Upper lobe of left lung (tissue), 6 donors: ENCODE measurements around the gene OGFOD1. TPM values are rescaled to one million over a fixed set of nuclear protein-coding genes. Genes with fewer than 3 reads are reported as not detected.

Experiments
- ATAC-seq, 2 donors: fragments of 200-7000 bp; cut with Tn5 transposase; one replicate each; pipeline ENCODE4 v1.9.1; 2022; ENCODE audit warnings: mild to moderate bottlenecking in 2 of 2, moderate library complexity in 2 of 2; ENCODE audit not compliant: low FRiP score in 2 of 2
- DNase-seq, 2 donors: peaks; one replicate each; pipeline ENCODE4 v3.0.0-alpha.2; 2019 to 2020
- H3K27ac ChIP-seq, 4 donors: fragments of 200-600 bp; sonication (generic); one replicate each; pipeline ENCODE4 v1.5.1; 2016 to 2019
- H3K27me3 ChIP-seq, 4 donors: fragments of 200-600 bp; sonication (generic); one replicate each; pipeline ENCODE4 v1.5.1; 2017 to 2019
- H3K36me3 ChIP-seq, 4 donors: fragments of 200-600 bp; sonication (generic); one replicate each; pipeline ENCODE4 v1.5.1; 2016 to 2019
- H3K4me1 ChIP-seq, 4 donors: fragments of 200-600 bp; sonication (generic); one replicate each; pipeline ENCODE4 v1.5.1; 2018 to 2019
- H3K4me3 ChIP-seq, 4 donors: fragments of 200-600 bp; sonication (generic); one replicate each; pipeline ENCODE4 v1.5.1; 2017 to 2019; ENCODE audit warnings: mild to moderate bottlenecking in 2 of 4, moderate library complexity in 1 of 4
- H3K9me3 ChIP-seq, 4 donors: fragments of 200-600 bp; sonication (generic); one replicate each; pipeline ENCODE4 v1.5.1; 2018 to 2019
- CTCF ChIP-seq, 6 experiments: fragments of 450-650 bp in 4 of 6; fragments of 200-600 bp in 2 of 6; sonication (generic) in 2 of 6; IDR thresholded peaks; one replicate each; pipeline ENCODE4 v1.5.1; 2016 to 2019; ENCODE audit warnings: antibody characterized with exemption in 6 of 6
- EP300 ChIP-seq, 4 donors: sonication (generic); formaldehyde crosslinking; IDR thresholded peaks; one replicate each; pipeline ENCODE4 v1.5.1; 2017; ENCODE audit warnings: antibody characterized with exemption in 4 of 4, control low read depth in 2 of 4
- POLR2A ChIP-seq, 4 donors: fragments of 450-650 bp; IDR thresholded peaks; one replicate each; pipeline ENCODE4 v1.5.1; 2016 to 2017; ENCODE audit warnings: antibody characterized with exemption in 4 of 4, mild to moderate bottlenecking in 2 of 4
- POLR2AphosphoS5 ChIP-seq, 2 donors: sonication (generic); formaldehyde crosslinking; IDR thresholded peaks; one replicate each; pipeline ENCODE4 v1.5.1; 2017; ENCODE audit warnings: antibody characterized with exemption in 2 of 2
- WGBS, 2 donors: methylation state at CpG; one replicate each; pipeline ENCODE4 v1.1.5; 2017 to 2018; 5-methylcytosine and 5-hydroxymethylcytosine counted together
- total RNA-seq, 6 donors: library from RNA; depleted of rRNA in 4 of 6; stranded (reverse); fragments of >200 nt in 4 of 6; gene quantifications; one replicate each; pipeline versions ENCODE4 v1.1.0 to v1.2.1, GENCODE V29; 2016 to 2021
- donor health status: DM: no; HTN: no; CAD: no; lungs with moderate emphysema.
- donor health status: DM: no; HTN: yes; CAD: no; lungs with severe emphysema.

The OGFOD1 gene
- 10 to 100 TPM; 19.8 to 72.3 (median 29.7) TPM for total RNA-seq

GRCh38 chr16:56450986-56451752 is at the start of gene OGFOD1, which contains the start of gene NUDT21:
OGFOD1 (plus strand) TSS chr16:56451554; CDS start chr16:56451613, 59 bp downstream.
NUDT21 (minus strand) TSS chr16:56451332; CDS start chr16:56451202, 130 bp downstream.
- 0 to 1% methylated on average over 25 to 56 of the region's 56 CpGs for WGBS, 2 donors

GRCh38 chr16:56405977-56406672 is 45.2 kb upstream of the OGFOD1 start:
- no peak overlapping the region for H3K27ac ChIP-seq
- 66 to 95% methylated on average over 4 of the region's 4 CpGs for WGBS, 2 donors
- no peaks in the 10 kb centered on the region for H3K9me3 ChIP-seq
- TF ChIP-seq CTCF (IDR thresholded peaks at IDR 0.05), result no peak
- ATAC-seq (no peak), DNase-seq (no peak)
- no peak overlapping the region for H3K4me3 ChIP-seq
- H3K36me3 ChIP-seq, result peaks cover 5 to 72% (median 45%) of the 10 kb centered on the region in 4 donors
- H3K4me1 ChIP-seq, result peaks cover 0 to under 1% (median 0%) of the 10 kb centered on the region in 4 donors
- no peaks in the 10 kb centered on the region for H3K27me3 ChIP-seq

More at GRCh38 chr16:56450986-56451752, at the start of gene OGFOD1, which contains the start of gene NUDT21:
- TF ChIP-seq CTCF (IDR thresholded peaks at IDR 0.05), result peak in 2 of 6 experiments; percentile 25 to 31
- no peak for TF ChIP-seq EP300 (IDR thresholded peaks at IDR 0.05)
- peak; percentile 72 to 81 for TF ChIP-seq POLR2AphosphoS5 (IDR thresholded peaks at IDR 0.05)
- TF ChIP-seq POLR2A (IDR thresholded peaks at IDR 0.05), result peak in 3 of 4 donors; percentile 50 to 74 (median 71)
- no peaks in the 10 kb centered on the region for H3K27me3 ChIP-seq
- peaks cover 18 to 34% (median 29%) of the 10 kb centered on the region in 4 donors for H3K4me1 ChIP-seq
- peak; percentile 91 to 98 for DNase-seq
- peaks cover 4 to 36% (median 6%) of the 10 kb centered on the region in 4 donors for H3K36me3 ChIP-seq
- peak; percentile 100 for ATAC-seq
- peak within 1 kb of the TSS; percentile 81 to 89 (median 84) for H3K27ac ChIP-seq
- peak within 1 kb of the TSS; percentile 83 to 97 (median 88) for H3K4me3 ChIP-seq
- no peaks in the 10 kb centered on the region for H3K9me3 ChIP-seq

- Histone ChIP-seq H3K4me3 (no peak overlapping the region), H3K9me3 (no peaks in the 10 kb centered on the region), H3K27ac (no peak overlapping the region), H3K27me3 (no peaks in the 10 kb centered on the region), H3K36me3 (peaks cover 0 to 62% (median 30%) of the 10 kb centered on the region in 4 donors), H3K4me1 (no peaks in the 10 kb centered on the region)
- DNase-seq (no peak), ATAC-seq (no peak)
- 74 to 79% methylated on average over 7 of the region's 7 CpGs for WGBS, 2 donors
- TF ChIP-seq POLR2AphosphoS5 (IDR thresholded peaks at IDR 0.05) (no peak), EP300 (IDR thresholded peaks at IDR 0.05) (no peak), CTCF (IDR thresholded peaks at IDR 0.05) (no peak), POLR2A (IDR thresholded peaks at IDR 0.05) (no peak)
These were observed 42.8 kb upstream of the OGFOD1 start for GRCh38 chr16:56408379-56409098.

- Histone ChIP-seq H3K9me3 (no peaks in the 10 kb centered on the region), H3K27ac (no peak overlapping the region), H3K4me3 (no peak overlapping the region), H3K4me1 (peaks cover 0 to 5% (median 0%) of the 10 kb centered on the region in 4 donors), H3K27me3 (no peaks in the 10 kb centered on the region), H3K36me3 (peaks cover 0 to 56% (median 25%) of the 10 kb centered on the region in 4 donors)
- TF ChIP-seq EP300 (IDR thresholded peaks at IDR 0.05) (no peak), POLR2AphosphoS5 (IDR thresholded peaks at IDR 0.05) (no peak), CTCF (IDR thresholded peaks at IDR 0.05) (no peak), POLR2A (IDR thresholded peaks at IDR 0.05) (no peak)
- no peak for ATAC-seq
- no peak for DNase-seq
- WGBS, 2 donors, result 42 to 67% methylated on average over 4 of the region's 4 CpGs
These were observed 42.2 kb upstream of the OGFOD1 start for GRCh38 chr16:56409195-56409594.
